CD14-positive monocyte (primary cell): ENCODE measurements around the gene PBOV1. TPM values are rescaled to one million over a fixed set of nuclear protein-coding genes. Genes with fewer than 3 reads are reported as not detected.

Experiments used
- DNase-seq, 3 donors: peaks; one replicate each; pipeline ENCODE4 v3.0.0-alpha.2; 2011 to 2022
- H2AFZ ChIP-seq: 2 replicates; pipeline ENCODE4 v1.6.0; 2012; ENCODE audit warnings: mild to moderate bottlenecking, low read depth, low read length, inconsistent platforms; ENCODE audit not compliant: insufficient read depth, poor library complexity, severe bottlenecking
- H3K27ac ChIP-seq, 2 donors: 1 replicate in 1 of 2; 2 replicates in 1 of 2; pipeline ENCODE4 v1.5.1; 2012 to 2013; ENCODE audit warnings: low read length in 2 of 2, control low read depth in 1 of 2, inconsistent platforms in 1 of 2, low read depth in 1 of 2, mild to moderate bottlenecking in 1 of 2
- H3K27me3 ChIP-seq, 2 donors: one replicate each; pipeline versions ENCODE4 v1.6.0 to v1.6.1; 2011 to 2013; ENCODE audit warnings: low read length in 2 of 2; ENCODE audit not compliant: control insufficient read depth in 2 of 2, insufficient read depth in 2 of 2
- H3K36me3 ChIP-seq, 2 donors: replicated peaks in 1 of 2; 1 replicate in 1 of 2; 2 replicates in 1 of 2; pipeline versions ENCODE4 v1.5.1 to v1.6.1; 2012 to 2013; ENCODE audit warnings: low read length in 2 of 2, control low read depth in 1 of 2, inconsistent platforms in 1 of 2, mild to moderate bottlenecking in 1 of 2; ENCODE audit not compliant: insufficient read depth in 2 of 2, control insufficient read depth in 1 of 2
- H3K4me1 ChIP-seq, 2 donors: 1 replicate in 1 of 2; 2 replicates in 1 of 2; pipeline versions ENCODE4 v1.5.1 to v1.6.1; 2012 to 2013; ENCODE audit warnings: low read length in 2 of 2, control low read depth in 1 of 2, inconsistent platforms in 1 of 2, mild to moderate bottlenecking in 1 of 2, moderate library complexity in 1 of 2; ENCODE audit not compliant: insufficient read depth in 2 of 2, control insufficient read depth in 1 of 2
- H3K4me2 ChIP-seq: replicated peaks from 2 replicates; pipeline ENCODE3; 2012; ENCODE audit warnings: low read length, moderate library complexity, mild to moderate bottlenecking; ENCODE audit not compliant: poor library complexity, severe bottlenecking; ENCODE audit errors: extremely low read depth
- H3K4me3 ChIP-seq, 3 experiments: fragments of 200-600 bp in 1 of 3; sonication (generic) in 1 of 3; replicated peaks in 1 of 3; 1 replicate in 2 of 3; 2 replicates in 1 of 3; pipeline ENCODE4 v1.5.1; 2011 to 2013; ENCODE audit warnings: low read length in 3 of 3, mild to moderate bottlenecking in 3 of 3, control low read depth in 2 of 3, low read depth in 2 of 3, inconsistent platforms in 1 of 3, moderate library complexity in 1 of 3
- H3K79me2 ChIP-seq: 2 replicates; pipeline ENCODE4 v1.6.0; 2012; ENCODE audit warnings: mild to moderate bottlenecking, control low read depth, inconsistent platforms, low read length, moderate library complexity; ENCODE audit not compliant: insufficient read depth
- H3K9ac ChIP-seq: 2 replicates; pipeline ENCODE4 v1.6.0; 2017; ENCODE audit warnings: low read length, mild to moderate bottlenecking; ENCODE audit not compliant: insufficient read depth, poor library complexity, severe bottlenecking
- H3K9me3 ChIP-seq, 2 donors: replicated peaks in 1 of 2; 1 replicate in 1 of 2; 2 replicates in 1 of 2; pipeline versions ENCODE4 v1.5.1 to v1.6.1; 2012 to 2013; ENCODE audit warnings: low read length in 2 of 2, control low read depth in 1 of 2; ENCODE audit not compliant: control insufficient read depth in 1 of 2, insufficient read depth in 1 of 2
- H4K20me1 ChIP-seq: 2 replicates; pipeline ENCODE4 v1.6.0; 2012; ENCODE audit warnings: mild to moderate bottlenecking, low read length, control low read depth, moderate library complexity; ENCODE audit not compliant: insufficient read depth
- H3K27ac Mint-ChIP-seq, 7 donors: one replicate each; pipeline ENCODE4 v1.8.0; 2020; ENCODE audit warnings: mild to moderate bottlenecking in 7 of 7, mixed read lengths in 7 of 7, moderate library complexity in 6 of 7, inconsistent platforms in 2 of 7
- H3K27me3 Mint-ChIP-seq, 3 donors: one replicate each; pipeline ENCODE4 v1.8.0; 2021 to 2022; ENCODE audit warnings: low read depth in 3 of 3, mild to moderate bottlenecking in 3 of 3, mixed read lengths in 3 of 3, moderate library complexity in 3 of 3, inconsistent platforms in 1 of 3
- H3K36me3 Mint-ChIP-seq, 2 donors: one replicate each; pipeline ENCODE4 v1.8.0; 2020; ENCODE audit warnings: mixed read lengths in 2 of 2, inconsistent platforms in 1 of 2, mild to moderate bottlenecking in 1 of 2
- H3K4me1 Mint-ChIP-seq: one replicate; pipeline ENCODE4 v1.8.0; 2020; ENCODE audit warnings: mild to moderate bottlenecking, mixed read lengths
- H3K4me3 Mint-ChIP-seq, 2 donors: one replicate each; pipeline ENCODE4 v1.8.0; 2020; ENCODE audit warnings: mild to moderate bottlenecking in 2 of 2, mixed read lengths in 2 of 2, moderate library complexity in 1 of 2
- H3K9me3 Mint-ChIP-seq, 7 donors: one replicate each; pipeline ENCODE4 v1.8.0; 2020 to 2022; ENCODE audit warnings: mixed read lengths in 7 of 7, mild to moderate bottlenecking in 6 of 7, moderate library complexity in 6 of 7, inconsistent platforms in 2 of 7
- CTCF ChIP-seq: fragments of 200-600 bp; IDR thresholded peaks from one replicate; pipeline ENCODE4 v1.8.0; 2022; ENCODE audit warnings: antibody characterized with exemption, mild to moderate bottlenecking
- WGBS: methylation state at CpG from one replicate; pipeline ENCODE4 v1.1.5; 2013; ENCODE audit warnings: missing lambda C conversion rate; ENCODE audit not compliant: insufficient coverage; 5-methylcytosine and 5-hydroxymethylcytosine counted together
- intact Hi-C, 2 donors: fragments of 100-400 bp; cut with micrococcal nuclease; formaldehyde crosslinking; loops; one replicate each; pipeline versions ENCODE4 v1.15.0 to v1.15.1; 2023
- polyA plus RNA-seq, 3 donors: library from polyadenylated mRNA; depleted of rRNA in 1 of 3; unstranded in 2 of 3; stranded (reverse) in 1 of 3; fragments of 300-500 nt in 2 of 3; fragments of >200 nt in 1 of 3; fragmentation: Illumina TruSeq in 2 of 3; gene quantifications; 1 replicate in 2 of 3; 2 replicates in 1 of 3; pipeline ENCODE4 v1.2.3, GENCODE V29; 2012 to 2021

PBOV1 gene
- polyA plus RNA-seq, 3 donors: not detected

GRCh38 chr6:138258197-138258596 is 39.9 kb upstream of the PBOV1 start:
- no peak overlapping the region for H3K4me3 ChIP-seq

GRCh38 chr6:138257638-138258040 is 39.3 kb upstream of the PBOV1 start:
- WGBS: no CpG with 5 or more reads among the region's 1 CpG
- H3K79me2 ChIP-seq: no peaks in the 10 kb centered on the region
- Mint-ChIP-seq H3K9me3 (peaks cover 0 to 1% (median 0%) of the 10 kb centered on the region in 7 donors), H3K4me1 (no peaks in the 10 kb centered on the region), H3K36me3 (no peaks in the 10 kb centered on the region), H3K27ac (no peak overlapping the region), H3K27me3 (peaks cover 3 to 11% (median 4%) of the 10 kb centered on the region in 3 donors), H3K4me3 (no peak overlapping the region)
- H2AFZ ChIP-seq: no peak overlapping the region
- no peaks in the 10 kb centered on the region for H3K36me3 ChIP-seq
- H3K9me3 ChIP-seq: no peaks in the 10 kb centered on the region
- H3K27ac ChIP-seq: no peak overlapping the region
- H3K4me1 ChIP-seq: no peaks in the 10 kb centered on the region
- DNase-seq: no peak
- no peak overlapping the region for H3K4me2 ChIP-seq
- no peaks in the 10 kb centered on the region for H3K27me3 ChIP-seq
- intact Hi-C loops: no loop called here
- H3K9ac ChIP-seq: no peak overlapping the region
- no peaks in the 10 kb centered on the region for H4K20me1 ChIP-seq
- no peak overlapping the region for H3K4me3 ChIP-seq
- no peak for TF ChIP-seq CTCF

More at GRCh38 chr6:138258197-138258596, 39.9 kb upstream of the PBOV1 start:
- 83% methylated on average over 2 of the region's 6 CpGs for WGBS
- no peak for DNase-seq
- Histone ChIP-seq H3K36me3 (no peaks in the 10 kb centered on the region), H3K9ac (no peak overlapping the region), H3K4me1 (no peaks in the 10 kb centered on the region), H3K9me3 (no peaks in the 10 kb centered on the region), H3K4me2 (no peak overlapping the region), H3K27ac (no peak overlapping the region), H3K27me3 (no peaks in the 10 kb centered on the region), H4K20me1 (no peaks in the 10 kb centered on the region), H3K79me2 (no peaks in the 10 kb centered on the region), H2AFZ (no peak overlapping the region)
- Mint-ChIP-seq H3K27me3 (peaks cover 3 to 11% (median 8%) of the 10 kb centered on the region in 3 donors), H3K36me3 (no peaks in the 10 kb centered on the region), H3K27ac (no peak overlapping the region), H3K9me3 (peaks cover 0 to 1% (median 0%) of the 10 kb centered on the region in 7 donors), H3K4me3 (no peak overlapping the region), H3K4me1 (no peaks in the 10 kb centered on the region)
- intact Hi-C loops: no loop called here
- TF ChIP-seq CTCF: no peak
